ENCODE data around the gene SASH1.

Gene SASH1

GRCh38 chr6:148461986-148462577 lies 119.4 kb downstream of the SASH1 start:
- DNase-seq: no peak

GRCh38 chr6:148463671-148464070 lies 121.0 kb downstream of the SASH1 start:
- DNase-seq: peak; percentile 12

GRCh38 chr6:148464319-148465010 lies 121.8 kb downstream of the SASH1 start:
- DNase-seq: peak; percentile 65

GRCh38 chr6:148465011-148465335 lies 122.3 kb downstream of the SASH1 start:
- no peak for DNase-seq

GRCh38 chr6:148465670-148466069 lies 123.0 kb downstream of the SASH1 start:
- no peak for DNase-seq

GRCh38 chr6:148466158-148466557 lies 123.5 kb downstream of the SASH1 start:
- DNase-seq: no peak

GRCh38 chr6:148467926-148468325 lies 125.3 kb downstream of the SASH1 start:
- no peak for DNase-seq

GRCh38 chr6:148470156-148470555 lies 127.5 kb downstream of the SASH1 start:
- DNase-seq: no peak

- no peak for DNase-seq
These were observed 128.2 kb downstream of the SASH1 start for GRCh38 chr6:148470606-148471465.

GRCh38 chr6:148471624-148472159 lies 129.1 kb downstream of the SASH1 start:
- no peak for DNase-seq

GRCh38 chr6:148472171-148473105 lies 129.8 kb downstream of the SASH1 start:
- DNase-seq: no peak

- DNase-seq: no peak
These were observed 136.9 kb downstream of the SASH1 start for GRCh38 chr6:148479497-148479896.

- no peak for DNase-seq
These were observed 144.8 kb downstream of the SASH1 start for GRCh38 chr6:148487461-148487860.

GRCh38 chr6:148491638-148492251 lies 149.1 kb downstream of the SASH1 start:
- no peak for DNase-seq

- no peak for DNase-seq
These were observed 150.1 kb downstream of the SASH1 start for GRCh38 chr6:148492654-148493290.

GRCh38 chr6:148493424-148493823 lies 150.8 kb downstream of the SASH1 start:
- DNase-seq: no peak

- DNase-seq: no peak
These were observed 151.6 kb downstream of the SASH1 start for GRCh38 chr6:148494226-148494625.

GRCh38 chr6:148495029-148495428 lies 152.4 kb downstream of the SASH1 start:
- DNase-seq: no peak

- no peak for DNase-seq
These were observed 154.6 kb downstream of the SASH1 start for GRCh38 chr6:148497257-148497656.

- DNase-seq: no peak
These were observed 155.1 kb downstream of the SASH1 start for GRCh38 chr6:148497717-148498116.

- no peak for DNase-seq
These were observed 157.8 kb downstream of the SASH1 start for GRCh38 chr6:148500402-148500801.

GRCh38 chr6:148501178-148501590 lies 158.5 kb downstream of the SASH1 start:
- DNase-seq: no peak

Measured in NCI-H69 (cell line).